Astrocyte of the hippocampus (primary cell): ENCODE results near the gene CDH13.

Experiments
- DNase-seq: peaks from one replicate; pipeline ENCODE4 v3.0.0; 2011; ENCODE audit warnings: low read depth, low spot score

The CDH13 gene

DNA sequence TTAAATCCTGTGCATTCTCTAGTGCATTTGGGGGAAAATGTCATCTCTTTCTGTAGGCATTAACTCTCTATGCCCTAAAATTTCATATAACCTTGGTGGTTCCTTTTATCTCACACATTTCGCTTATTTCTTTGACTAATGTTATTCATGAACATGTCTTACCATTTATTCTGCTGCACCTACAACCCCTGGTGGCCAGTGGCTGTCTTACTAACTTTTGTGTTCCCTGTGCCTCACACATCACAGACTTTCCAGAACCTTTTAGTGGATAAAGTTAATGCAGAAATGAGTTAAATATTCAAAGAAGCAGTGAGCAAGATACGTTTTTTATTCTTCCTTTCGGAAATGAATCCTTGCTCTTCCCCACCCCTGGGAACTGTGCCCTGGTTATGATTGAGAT is 111.9 kb downstream of the CDH13 start:
- no peak for DNase-seq

DNA sequence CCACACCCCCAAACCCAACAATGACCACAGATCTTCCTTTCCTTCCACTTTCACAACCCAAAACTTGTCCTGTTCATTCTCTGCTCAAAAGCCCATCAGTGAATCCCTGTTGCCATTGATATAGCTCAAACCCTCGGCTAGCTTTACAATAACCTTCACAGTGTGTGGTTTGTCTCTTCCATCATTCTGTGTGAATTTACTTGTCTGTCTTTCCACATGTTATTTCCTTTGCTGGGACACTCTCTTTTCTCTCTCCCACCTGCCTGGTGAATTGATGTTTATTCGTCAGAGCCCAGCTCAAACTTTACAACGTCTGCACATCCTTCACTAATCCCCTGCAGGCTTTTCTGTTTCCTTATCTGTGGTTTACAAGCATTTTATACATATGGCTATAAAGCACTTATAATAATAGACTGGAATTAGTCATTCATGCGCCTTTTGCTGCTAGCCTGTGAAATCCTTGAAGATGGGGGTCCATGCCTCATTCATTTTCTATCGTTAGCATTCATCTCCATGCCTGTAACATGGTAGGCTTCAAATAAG is 114.4 kb downstream of the CDH13 start:
- DNase-seq, result peak; percentile 6

DNA sequence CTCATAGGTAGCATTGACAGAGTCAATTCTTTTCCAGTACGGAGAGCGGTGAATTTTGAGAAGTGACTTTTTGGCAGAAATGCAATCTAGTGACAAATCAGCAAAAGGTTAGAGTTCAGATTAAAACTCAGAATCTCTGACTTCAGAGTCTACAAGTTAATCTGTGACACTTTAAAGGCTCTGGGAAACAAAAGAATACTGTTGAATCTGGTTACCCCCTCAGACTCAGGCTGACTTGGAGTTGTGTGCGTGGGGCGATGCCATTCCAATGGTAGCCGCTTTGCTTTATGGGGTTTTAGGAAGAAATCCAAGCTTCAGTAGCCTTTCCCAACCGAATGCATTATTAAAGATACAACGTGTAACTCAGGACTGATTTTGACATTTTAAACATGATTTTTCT is 118.2 kb downstream of the CDH13 start:
- no peak for DNase-seq

DNA sequence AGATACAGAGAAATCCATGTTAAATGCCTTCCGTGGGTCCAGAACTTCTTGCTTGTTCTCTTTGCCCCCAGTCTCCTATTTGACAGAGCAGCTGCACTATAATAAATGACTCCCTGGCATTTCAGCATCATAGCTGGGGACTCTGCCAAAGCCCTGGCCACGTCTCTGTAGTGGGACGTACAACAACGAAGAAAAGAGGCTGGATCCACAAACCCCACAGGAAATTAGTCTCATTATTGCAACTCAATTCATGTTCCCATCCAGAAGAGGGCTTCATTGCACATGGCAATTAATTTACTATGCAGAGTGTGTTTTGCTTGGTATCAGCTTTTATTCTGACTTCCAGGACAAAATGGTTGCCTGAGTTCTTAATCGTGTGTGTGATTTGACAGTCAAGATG is 121.3 kb downstream of the CDH13 start:
- peak; percentile 87 for DNase-seq

DNA sequence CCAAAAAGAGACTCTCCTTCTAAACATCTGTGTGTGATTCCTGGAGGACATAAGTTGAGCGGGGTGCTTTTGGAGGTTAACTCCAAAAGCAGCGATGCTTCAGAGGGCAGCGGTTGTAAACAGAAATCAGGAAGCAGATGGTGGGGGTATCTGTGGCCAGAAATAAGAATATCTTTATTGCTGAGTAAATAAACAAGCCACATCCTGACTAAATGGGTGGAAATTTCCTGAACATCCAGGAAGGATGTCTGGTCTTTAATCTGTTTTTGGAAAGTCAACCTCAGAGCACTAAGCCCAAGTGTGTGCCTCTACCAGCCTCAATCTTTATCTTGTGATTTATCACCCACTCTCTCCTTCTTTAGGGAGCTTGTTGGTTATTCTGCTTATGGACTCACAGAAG is 123.3 kb downstream of the CDH13 start:
- DNase-seq, result no peak

DNA sequence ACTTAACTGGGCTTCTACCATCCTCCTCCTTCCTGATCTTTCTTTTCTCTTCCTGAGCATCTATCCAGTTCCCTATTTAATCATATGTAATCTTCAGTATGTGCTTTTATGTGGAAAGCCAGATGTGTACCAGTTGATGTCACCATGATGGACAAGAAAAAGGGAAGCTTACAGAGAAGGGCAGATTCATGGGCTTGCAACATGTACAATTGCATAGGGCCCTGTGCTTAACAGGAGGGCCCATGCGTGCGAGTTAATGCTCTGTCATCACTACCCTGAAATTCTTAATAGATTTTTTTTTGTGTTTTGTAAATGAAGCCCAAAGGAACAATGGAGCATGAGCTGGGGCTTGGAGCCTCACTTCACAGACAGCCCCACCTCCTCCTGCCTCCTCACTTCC is 124.3 kb downstream of the CDH13 start:
- DNase-seq, result no peak

DNA sequence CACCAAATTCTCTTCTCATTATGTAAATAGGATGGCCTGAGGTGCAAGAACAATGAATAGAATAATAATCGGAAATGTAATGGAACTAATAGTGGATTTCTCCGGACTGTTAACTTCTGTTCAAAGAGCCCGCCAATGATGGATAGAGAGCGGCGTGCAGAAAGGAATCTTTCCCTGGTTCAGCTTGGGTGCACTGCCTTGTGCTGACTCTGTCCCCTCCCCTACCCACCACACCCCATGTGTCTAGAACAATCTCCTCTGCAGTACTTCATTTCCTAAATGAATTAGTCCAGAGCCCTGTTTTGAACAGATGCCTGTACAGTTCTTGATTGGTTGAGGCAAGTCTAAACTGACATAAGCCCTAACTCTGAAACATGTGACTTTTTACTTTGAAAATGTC is 125.4 kb downstream of the CDH13 start:
- no peak for DNase-seq

DNA sequence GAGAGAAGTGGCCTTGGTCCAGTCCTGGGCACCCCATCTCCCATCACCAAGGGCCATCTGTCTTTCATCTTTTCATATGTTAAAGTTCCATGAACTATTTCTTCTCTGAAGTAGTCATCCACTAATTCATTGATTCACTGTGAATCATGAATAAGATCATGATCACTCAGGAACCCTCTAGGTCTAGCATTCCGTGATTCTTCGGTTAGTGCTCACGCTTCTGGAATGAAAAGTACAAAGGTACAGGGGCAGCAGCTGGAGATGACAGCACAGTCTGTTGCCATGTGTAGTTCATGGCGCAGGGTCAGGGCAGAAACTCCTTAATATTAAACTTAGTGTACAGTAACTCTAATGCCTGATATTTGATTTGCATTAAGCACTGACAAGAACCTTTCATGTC is 127.1 kb downstream of the CDH13 start:
- no peak for DNase-seq

DNA sequence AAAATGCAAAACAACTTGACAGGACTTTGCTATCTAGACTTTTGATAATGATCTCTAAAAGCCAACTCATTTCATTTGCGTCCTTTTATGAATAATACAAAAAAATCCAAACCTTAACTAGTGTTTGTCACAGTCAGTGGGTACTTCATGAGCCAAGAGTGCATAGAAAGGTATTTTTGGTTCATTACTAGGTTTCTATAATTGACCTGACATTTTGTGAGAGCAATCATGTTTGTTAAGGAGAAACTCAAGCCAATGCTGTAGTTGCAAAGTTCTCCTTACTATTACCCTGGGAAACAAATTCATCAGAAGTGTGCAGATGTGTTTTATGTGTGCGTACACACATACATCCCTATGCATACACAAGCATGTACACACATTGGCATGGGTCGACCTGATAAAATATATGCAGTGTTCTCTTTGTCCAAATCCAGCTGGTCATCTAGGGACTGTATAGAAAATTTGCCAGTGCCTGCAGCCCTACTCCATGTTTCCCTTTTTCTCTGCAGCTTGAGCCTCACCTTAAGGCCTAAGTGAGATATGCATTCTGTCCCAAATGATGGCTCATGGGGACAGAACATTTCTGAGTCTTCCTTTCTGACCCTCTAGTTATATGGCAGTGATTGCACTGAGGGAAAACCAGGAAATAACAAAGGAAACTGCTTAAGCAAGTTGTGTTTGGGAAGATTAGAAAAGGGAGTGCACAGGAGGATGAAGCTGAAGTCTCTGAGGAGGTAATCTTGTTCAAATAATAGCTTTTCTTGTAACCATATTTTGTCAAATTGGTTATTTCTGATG is 128.1 kb downstream of the CDH13 start:
- DNase-seq, result no peak

DNA sequence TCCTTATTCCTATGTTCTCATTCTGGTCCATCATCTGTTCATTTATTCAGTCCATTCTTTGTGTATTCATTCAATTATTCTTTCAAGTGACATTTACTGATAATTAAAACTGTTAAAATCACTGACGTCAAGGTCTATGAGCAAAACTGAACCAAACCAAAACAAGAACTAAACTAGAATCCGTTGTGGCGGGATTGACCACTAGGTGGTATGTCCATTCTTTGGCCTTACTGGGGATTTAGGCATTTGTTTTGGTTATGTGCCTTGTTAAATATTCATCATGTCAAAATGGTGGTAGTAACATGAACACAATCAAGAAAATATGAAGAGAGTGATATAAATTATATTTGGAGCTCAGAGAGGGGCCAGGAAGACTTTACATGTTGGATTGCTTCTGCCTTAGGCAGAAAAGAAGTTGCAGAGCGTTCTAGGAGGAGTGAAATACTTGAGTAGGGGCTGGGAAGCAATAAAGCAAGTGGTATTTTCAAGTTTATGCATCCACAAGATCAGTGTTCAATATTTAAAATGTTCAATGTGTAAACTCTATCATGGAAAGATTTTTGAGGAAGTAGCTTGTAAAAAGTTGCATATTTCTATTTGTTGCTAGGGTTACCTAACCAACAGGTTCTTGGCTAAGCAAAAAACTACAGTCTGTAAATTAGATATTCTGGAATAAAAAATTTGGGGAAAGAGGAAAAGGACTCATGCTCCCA is 129.0 kb downstream of the CDH13 start:
- DNase-seq, result no peak

DNA sequence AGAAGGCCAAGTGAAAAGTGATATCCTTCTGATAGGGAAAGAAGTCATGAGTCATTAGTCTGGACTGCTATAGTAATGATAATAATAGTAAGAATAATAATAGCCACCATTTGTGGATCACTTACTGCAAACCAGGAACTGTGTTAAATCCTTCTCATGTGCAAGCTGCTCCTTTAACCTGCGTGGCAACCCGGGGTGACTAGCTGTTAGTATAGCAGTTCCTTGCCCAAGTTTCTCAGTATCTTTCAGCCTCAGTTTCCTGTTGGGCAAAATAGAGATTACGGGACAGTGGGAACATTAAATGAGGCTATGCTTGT is 129.5 kb downstream of the CDH13 start:
- no peak for DNase-seq

DNA sequence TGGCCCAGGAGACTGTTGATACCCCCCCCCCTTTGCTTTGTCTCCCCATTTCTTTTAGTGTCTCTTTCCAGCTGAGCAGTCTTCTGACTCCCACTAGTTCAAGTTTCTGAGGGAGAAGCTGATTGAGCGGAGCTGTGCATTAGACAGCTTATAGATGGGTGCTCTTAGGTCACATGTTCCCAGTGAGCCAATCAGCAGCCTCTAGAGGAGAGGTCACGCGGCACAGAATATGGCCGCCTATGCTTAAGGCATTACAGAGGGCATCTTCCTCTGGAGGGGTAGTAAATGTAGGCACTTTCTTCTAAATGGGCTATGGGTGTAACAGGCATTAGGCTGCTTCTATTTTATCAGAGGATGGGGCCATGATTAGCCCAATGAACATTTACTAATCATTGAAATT is 131.6 kb downstream of the CDH13 start:
- DNase-seq, result no peak

DNA sequence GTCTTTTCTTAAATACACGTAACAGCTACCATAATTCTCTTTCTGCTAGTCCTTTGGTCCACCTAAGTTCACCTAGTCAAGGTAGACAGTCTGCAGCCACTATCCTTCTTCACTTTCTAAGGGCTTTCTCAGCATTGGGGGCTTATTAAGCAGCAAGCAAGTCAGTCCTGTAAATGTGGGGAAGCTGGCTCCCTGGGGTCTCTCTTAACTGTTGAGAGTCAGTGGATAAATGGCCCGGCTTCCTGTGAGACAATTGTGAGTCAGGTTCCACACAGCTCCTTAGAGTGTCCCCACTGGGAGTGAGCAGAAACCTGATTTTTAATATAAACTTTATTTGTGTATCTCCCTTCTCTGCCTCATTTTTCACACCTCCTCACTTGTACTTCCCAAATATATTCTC is 132.1 kb downstream of the CDH13 start:
- DNase-seq, result no peak

DNA sequence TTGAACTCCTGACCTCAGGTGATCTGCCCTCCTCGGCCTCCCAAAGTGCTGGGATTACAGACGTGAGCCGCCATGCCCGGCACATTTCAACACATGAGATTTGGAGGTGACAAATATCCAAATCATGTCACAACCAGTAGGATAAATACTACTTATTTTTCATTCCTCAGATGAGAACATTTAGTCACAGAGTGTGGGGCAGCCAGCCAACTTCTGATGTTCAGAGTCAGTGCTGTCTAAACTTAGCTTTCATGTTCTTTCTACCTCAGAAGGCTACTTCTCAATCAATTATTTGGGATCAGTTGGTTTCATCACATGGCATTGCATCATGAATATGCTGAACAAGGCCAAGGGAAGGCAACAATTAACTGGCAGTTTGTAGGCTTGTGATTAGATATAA is 134.5 kb downstream of the CDH13 start:
- peak; percentile 75 for DNase-seq

DNA sequence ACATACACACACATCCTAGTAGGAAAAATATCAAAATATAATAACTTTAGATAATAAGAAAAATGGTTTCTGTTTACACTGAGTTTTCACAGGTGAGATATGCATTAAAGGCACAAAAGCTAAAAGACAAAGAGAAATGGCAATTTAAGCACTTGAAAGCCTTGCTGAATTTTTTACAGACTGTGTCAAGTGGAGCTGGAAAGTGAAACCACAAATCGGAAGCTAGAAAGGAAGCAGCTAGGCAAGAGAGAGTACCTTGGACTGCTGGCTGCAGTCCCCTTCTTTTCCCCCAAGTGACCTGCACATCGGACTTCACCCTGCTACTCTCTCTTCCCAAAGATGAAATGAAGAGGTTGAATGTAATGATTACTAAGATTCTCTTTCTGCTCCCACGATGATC is 135.1 kb downstream of the CDH13 start:
- peak; percentile 48 for DNase-seq

DNA sequence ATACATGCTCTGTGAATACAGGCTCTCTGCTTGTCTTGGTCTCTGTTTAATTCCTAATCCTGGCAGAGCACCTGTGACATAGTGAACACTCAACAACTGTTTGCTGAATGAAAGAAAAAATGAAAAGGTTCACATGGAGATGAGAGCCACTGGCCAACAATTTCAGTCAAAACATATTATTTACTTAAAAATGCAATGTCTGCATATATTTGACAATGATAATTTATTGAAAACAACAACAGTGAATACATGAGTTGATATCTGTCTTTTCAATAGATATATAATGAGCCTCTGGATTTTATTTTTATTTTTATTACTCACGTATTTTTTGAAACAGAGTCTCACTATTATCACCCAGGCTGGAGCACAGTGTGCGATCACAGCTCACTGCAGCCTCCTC is 136.6 kb downstream of the CDH13 start:
- no peak for DNase-seq

DNA sequence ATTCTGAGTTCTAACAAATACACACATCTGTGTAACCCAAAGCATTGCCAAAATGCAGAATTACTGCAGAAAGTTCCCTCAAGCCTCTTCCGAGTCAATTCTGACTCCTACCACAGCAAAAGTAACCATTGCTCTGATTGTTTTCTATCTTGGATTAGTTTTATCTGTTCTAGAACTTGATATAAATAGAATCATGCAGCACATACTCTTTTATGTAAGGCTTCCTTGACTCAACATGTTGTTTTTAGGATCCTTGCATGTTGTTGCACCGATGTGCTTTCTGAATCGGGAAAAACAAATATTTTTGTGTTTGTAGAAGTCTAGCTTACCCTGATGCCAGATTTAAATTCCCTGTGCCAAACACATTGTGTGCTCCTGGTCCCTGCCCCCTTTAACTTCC is 140.4 kb downstream of the CDH13 start:
- DNase-seq, result no peak

DNA sequence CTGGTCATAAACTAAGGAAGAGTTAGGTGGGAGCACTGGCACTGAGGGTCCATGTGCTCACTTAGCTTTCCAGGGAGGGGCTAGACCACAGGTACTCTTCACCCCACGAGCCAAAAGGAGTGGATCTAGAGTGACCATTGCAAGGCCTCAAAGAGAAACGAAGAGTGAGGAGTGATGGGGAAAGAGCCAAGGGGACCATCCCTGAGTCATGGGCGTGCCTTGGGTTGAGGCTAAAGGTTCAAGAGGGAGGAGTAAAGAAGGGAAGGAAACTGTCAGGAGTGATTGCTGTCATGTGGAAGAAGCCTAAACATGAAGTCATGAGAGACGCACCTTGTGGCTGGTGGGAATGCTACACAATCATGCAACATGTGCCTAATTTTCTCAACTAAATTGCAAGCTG is 141.0 kb downstream of the CDH13 start:
- no peak for DNase-seq

DNA sequence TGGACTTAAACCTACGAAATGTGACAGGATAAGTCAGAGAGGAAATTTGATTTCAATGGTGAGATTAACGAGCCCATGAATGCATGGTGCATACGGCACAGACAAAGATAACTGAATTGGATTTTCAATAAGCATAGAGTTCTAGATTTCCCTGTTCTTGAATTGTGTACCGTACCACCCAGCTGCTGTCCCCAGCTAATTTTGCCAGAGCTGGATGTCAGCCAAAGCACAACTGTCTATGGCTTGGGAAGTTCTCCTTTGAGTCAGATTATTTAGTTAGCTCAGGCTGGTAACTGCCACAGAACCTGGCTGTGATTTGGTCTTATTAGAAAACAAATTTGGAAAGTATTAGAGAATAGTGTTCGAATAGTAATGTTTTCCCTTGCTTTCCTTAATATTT is 143.1 kb downstream of the CDH13 start:
- DNase-seq, result no peak

DNA sequence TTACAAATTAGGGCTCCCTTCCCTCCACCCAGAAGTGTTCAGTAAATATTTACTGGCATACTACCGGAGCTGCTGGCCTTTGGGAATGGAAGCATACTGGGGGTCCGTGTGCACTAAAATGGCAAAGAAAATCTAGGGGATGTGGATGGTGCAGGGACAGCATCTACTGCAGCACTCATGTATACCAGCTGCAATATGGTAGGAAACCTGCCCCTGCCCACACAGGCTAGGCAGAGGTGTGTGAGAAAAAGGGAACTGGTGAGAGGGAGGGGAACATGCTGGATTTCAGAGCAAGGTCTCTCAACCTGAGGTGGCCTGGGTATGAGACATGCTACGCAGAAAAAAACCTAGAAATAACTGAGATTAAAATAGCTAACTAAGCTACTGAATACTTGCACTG is 145.4 kb downstream of the CDH13 start:
- no peak for DNase-seq

DNA sequence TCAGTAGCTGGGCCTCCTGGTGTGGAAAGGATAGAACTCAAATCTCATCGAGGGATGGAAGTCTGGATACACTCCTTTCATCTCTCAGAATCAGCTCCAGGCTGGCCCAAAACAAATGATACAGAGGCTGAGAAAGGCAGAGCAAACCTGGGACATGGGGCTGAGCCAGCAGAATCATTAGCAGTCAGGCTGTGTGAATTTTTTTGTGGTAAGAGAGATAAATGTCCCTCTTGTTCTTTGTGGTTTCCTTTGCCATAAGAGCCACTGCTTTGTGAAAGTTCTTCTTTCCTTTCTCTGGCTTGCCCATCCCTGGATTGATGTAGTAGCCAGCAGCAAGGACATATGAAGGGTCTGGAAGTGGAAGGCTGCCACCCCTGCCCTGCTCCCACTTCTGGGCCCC is 146.2 kb downstream of the CDH13 start:
- peak; percentile 36 for DNase-seq

DNA sequence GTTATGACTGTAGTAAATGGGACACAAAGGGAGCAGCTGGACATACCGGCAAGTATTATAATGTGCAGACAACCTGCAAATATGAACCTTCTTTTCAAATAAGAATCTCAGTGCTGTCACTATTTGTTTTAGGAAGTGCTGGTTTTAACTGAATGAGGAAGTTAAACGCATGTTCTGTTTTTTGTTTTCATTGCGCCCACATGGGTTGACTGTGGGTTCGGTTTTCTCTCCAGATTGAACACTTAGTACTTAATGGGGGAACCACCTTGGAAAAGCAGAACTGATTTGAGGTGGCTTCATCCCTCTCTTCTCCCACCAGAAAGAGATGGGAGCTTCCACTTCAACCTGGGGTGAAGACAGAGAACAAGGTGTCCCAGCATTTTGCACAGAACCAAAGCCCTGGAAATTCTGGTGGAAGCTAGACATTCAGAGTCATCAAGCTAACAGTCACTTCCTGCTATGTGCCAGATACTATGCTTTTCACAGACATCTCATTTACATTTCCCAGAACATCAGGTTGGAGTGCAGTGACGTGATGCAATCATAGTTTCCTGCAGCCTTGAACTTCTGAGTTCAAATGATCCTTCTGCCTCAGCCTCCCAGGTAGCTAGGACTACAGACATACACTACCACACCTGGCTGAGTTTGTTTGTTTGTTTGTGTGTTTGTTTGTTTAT is 149.8 kb downstream of the CDH13 start:
- DNase-seq, result no peak
